Measurements from ENCODE around the gene NCK1. TPM values are rescaled to one million over a fixed set of nuclear protein-coding genes. Genes with fewer than 3 reads are reported as not detected.
A peak's percentile ranks its signal among the peaks of the same experiment; 100 is the strongest.

NCK1 gene
- total and polyA plus RNA-seq, 12 donors = 7.6 to 31.8 (median 21.0) TPM

DNA sequence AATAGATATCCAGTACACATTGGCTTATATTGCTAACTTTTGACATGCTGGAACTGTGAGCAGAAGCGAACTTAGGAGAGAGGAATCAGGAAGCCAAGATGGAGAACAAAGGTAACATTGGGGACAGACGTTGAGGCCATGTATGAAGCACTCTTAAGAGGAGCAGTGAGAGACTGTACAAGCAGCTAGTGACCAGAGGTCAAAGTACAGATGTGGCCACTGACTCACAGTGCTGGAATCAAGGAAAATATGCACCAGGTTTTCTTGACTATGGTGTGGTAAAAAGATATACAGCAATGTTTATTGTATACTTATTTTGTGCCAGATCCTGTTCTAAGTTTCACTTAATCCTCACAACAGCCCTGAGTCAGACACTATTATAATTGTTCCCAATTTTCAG, 93.8 kb downstream of the NCK1 start:
- DNase-seq (no peak), ATAC-seq (no peak)
- TF ChIP-seq, protein P1, sequence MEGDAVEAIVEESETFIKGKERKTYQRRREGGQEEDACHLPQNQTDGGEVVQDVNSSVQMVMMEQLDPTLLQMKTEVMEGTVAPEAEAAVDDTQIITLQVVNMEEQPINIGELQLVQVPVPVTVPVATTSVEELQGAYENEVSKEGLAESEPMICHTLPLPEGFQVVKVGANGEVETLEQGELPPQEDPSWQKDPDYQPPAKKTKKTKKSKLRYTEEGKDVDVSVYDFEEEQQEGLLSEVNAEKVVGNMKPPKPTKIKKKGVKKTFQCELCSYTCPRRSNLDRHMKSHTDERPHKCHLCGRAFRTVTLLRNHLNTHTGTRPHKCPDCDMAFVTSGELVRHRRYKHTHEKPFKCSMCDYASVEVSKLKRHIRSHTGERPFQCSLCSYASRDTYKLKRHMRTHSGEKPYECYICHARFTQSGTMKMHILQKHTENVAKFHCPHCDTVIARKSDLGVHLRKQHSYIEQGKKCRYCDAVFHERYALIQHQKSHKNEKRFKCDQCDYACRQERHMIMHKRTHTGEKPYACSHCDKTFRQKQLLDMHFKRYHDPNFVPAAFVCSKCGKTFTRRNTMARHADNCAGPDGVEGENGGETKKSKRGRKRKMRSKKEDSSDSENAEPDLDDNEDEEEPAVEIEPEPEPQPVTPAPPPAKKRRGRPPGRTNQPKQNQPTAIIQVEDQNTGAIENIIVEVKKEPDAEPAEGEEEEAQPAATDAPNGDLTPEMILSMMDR (IDR thresholded peaks at IDR 0.05) = no peak
- H3K4me1 ChIP-seq = peaks cover 0 to 12% (median 0%) of the 10 kb centered on the region in 9 donors
- intact Hi-C loops (cut with DNase I) = no loop called here
- H3K9me3 ChIP-seq = no peaks in the 10 kb centered on the region
- no peak overlapping the region for H3K4me3 ChIP-seq
- no peaks in the 10 kb centered on the region for H3K27me3 ChIP-seq
- no peaks in the 10 kb centered on the region for H3K36me3 ChIP-seq
- WGBS, 2 donors = 77 to 82% methylated on average over 2 of the region's 2 CpGs
- no peak overlapping the region for H3K27ac ChIP-seq

DNA sequence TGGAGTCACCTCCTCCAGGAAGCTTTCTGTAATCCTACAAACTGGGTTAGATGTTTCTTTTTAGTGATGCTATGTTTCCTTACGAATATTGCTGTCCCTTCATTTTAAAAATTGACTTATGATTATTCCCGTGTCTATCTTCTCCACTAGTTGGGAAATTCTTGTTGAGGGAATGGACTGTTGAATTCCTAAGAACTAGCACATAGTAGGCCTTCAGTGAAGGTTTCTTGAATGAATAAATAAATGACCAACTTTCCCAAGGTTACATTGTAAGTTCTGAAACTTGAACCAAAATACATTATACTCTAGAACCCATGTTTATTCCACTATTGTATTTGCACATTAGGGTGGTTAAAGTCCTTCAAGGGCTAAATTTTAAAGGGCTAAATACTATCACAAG, 95.0 kb downstream of the NCK1 start:
- no peak overlapping the region for H3K4me3 ChIP-seq
- DNase-seq (no peak), ATAC-seq (no peak)
- intact Hi-C loops (cut with DNase I) = no loop called here
- WGBS, 2 donors = 95 to 100% methylated on average over 2 of the region's 2 CpGs
- no peak overlapping the region for H3K27ac ChIP-seq
- no peaks in the 10 kb centered on the region for H3K27me3 ChIP-seq
- no peaks in the 10 kb centered on the region for H3K36me3 ChIP-seq
- no peaks in the 10 kb centered on the region for H3K9me3 ChIP-seq
- H3K4me1 ChIP-seq = peaks cover 0 to 12% (median 0%) of the 10 kb centered on the region in 9 donors
- TF ChIP-seq, protein P1 (IDR thresholded peaks at IDR 0.05) = no peak

DNA sequence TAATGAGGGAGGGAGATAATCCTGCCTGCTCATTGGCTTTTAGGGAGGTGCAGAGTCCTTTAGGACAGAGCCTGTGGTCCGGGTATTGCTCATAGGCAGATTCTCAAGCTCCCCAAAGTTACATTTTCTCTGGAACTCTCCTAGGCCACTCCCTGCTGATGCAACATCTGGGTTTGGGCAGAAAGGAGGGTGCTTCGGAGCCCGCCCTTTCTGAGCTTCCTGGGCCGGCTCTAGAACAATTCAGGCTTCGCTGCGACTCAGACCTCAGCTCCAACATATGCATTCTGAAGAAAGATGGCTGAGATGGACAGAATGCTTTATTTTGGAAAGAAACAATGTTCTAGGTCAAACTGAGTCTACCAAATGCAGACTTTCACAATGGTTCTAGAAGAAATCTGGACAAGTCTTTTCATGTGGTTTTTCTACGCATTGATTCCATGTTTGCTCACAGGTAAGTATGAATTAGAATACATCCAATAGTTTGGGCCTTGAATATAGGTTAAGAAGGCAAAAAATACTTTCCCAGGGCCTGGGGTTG, 95.8 kb downstream of the NCK1 start, which contains the start of gene IL20RB:
TSS of gene IL20RB (plus strand) at position 233 of the 538 bp plus-strand sequence. CDS start at position 364, 131 bp downstream.
- DNase-seq = no peak
- Histone ChIP-seq H3K27ac (no peak within 1 kb of the TSS), H3K4me1 (peaks cover 0 to 12% (median 0%) of the 10 kb centered on the region in 9 donors), H3K9me3 (no peaks in the 10 kb centered on the region), H3K36me3 (no peaks in the 10 kb centered on the region), H3K27me3 (no peaks in the 10 kb centered on the region), H3K4me3 (no peak within 1 kb of the TSS)
- peak in 1 of 8 donors; percentile 50 for ATAC-seq
- intact Hi-C loops (cut with DNase I) = no loop called here
- WGBS, 2 donors = 83 to 89% methylated on average over 7 of the region's 7 CpGs
- TF ChIP-seq, protein P1 (IDR thresholded peaks at IDR 0.05) = no peak

DNA sequence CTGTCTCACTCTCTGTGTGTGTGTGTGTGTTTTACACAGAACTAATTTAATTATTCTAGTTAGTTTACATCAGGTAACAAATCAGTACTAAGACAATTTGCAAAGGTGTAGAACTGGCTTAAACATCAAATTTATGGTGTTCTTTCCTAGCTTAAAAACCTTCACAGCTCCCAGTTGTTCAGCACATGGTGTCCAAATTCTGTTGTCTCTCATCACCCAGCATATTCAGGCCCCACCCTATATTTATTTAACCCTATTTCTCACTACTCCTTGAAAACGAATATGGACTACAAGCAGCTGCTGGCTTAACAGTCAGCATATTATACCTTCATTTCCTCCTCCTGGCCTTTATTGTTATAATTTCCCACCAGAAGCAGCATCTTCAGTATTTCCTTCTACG, 96.9 kb downstream of the NCK1 start:
- Histone ChIP-seq H3K4me1 (peaks cover 0 to 11% (median 0%) of the 10 kb centered on the region in 9 donors), H3K36me3 (no peaks in the 10 kb centered on the region), H3K27me3 (no peaks in the 10 kb centered on the region), H3K27ac (no peak overlapping the region), H3K9me3 (no peaks in the 10 kb centered on the region), H3K4me3 (no peak overlapping the region)
- DNase-seq (no peak), ATAC-seq (no peak)
- intact Hi-C loops (cut with DNase I) = no loop called here
- 62 to 72% methylated on average over 2 of the region's 2 CpGs for WGBS, 2 donors
- TF ChIP-seq, protein P1 (IDR thresholded peaks at IDR 0.05) = no peak

Data from heart right ventricle (tissue), 16 donors.